HepG2 (cell line): ENCODE data around the gene NUAK1. TPM values are rescaled to one million over a fixed set of nuclear protein-coding genes. Genes with fewer than 3 reads are reported as not detected.
A peak's percentile ranks its signal among the peaks of the same experiment; 100 is the strongest.

Experiments used
- CHD4 ChIP-seq: fragments of 200-600 bp; sonication (generic); IDR thresholded peaks from 2 replicates; pipeline ENCODE4 v1.7.0; 2017; ENCODE audit warnings: mild to moderate bottlenecking, low read length, borderline replicate concordance
- ESRRA ChIP-seq: sonication (generic); formaldehyde crosslinking; IDR thresholded peaks from 2 replicates; pipeline ENCODE4 v1.5.1; 2020; ENCODE audit warnings: mild to moderate bottlenecking, low read depth, missing genetic modification reagents
- HNRNPH1 ChIP-seq: fragments of 200-400 bp; formaldehyde crosslinking; optimal IDR thresholded peaks from 2 replicates; pipeline ENCODE3; 2017; ENCODE audit warnings: mild to moderate bottlenecking, low read depth, low read length
- KDM2A ChIP-seq: sonication (generic); formaldehyde crosslinking; IDR thresholded peaks from 2 replicates; pipeline ENCODE4 v1.4.0; 2020; ENCODE audit warnings: low read depth, missing genetic modification reagents, borderline replicate concordance
- KLF12 ChIP-seq: sonication (generic); formaldehyde crosslinking; IDR thresholded peaks from 2 replicates; pipeline ENCODE4 v1.4.0; 2020; ENCODE audit warnings: missing genetic modification reagents, borderline replicate concordance
- MAFF ChIP-seq: IDR thresholded peaks from 2 replicates; pipeline ENCODE4 v1.6.1; 2011; ENCODE audit warnings: low read depth, low read length, improper control_type of control experiment
- MAFG ChIP-seq: sonication (generic); formaldehyde crosslinking; IDR thresholded peaks from 2 replicates; pipeline ENCODE4 v1.5.1; 2020; ENCODE audit warnings: mild to moderate bottlenecking, missing genetic modification reagents
- MYNN ChIP-seq: sonication (generic); formaldehyde crosslinking; IDR thresholded peaks from 2 replicates; pipeline ENCODE4 v1.4.0; 2020; ENCODE audit warnings: mild to moderate bottlenecking, low read depth, missing genetic modification reagents
- NAIF1 ChIP-seq: sonication (generic); formaldehyde crosslinking; IDR thresholded peaks from 2 replicates; pipeline ENCODE4 v1.5.0; 2020; ENCODE audit warnings: mild to moderate bottlenecking, missing genetic modification reagents, borderline replicate concordance
- NR2F2 ChIP-seq: IDR thresholded peaks from 2 replicates; pipeline ENCODE4 v1.6.1; 2012; ENCODE audit warnings: low read depth, inconsistent platforms, borderline replicate concordance
- SOX6 ChIP-seq, 2 experiments: fragments of 450-650 bp in 1 of 2; sonication (generic) in 1 of 2; formaldehyde crosslinking in 1 of 2; IDR thresholded peaks; 2 replicates each; pipeline versions ENCODE4 v1.4.0 to v1.6.1; 2017 to 2020; ENCODE audit warnings: antibody characterized with exemption in 1 of 2, mild to moderate bottlenecking in 1 of 2, missing genetic modification reagents in 1 of 2
- SP1 ChIP-seq, 2 experiments: fragments of 450-650 bp in 1 of 2; sonication (generic) in 1 of 2; formaldehyde crosslinking in 1 of 2; IDR thresholded peaks; 2 replicates each; pipeline versions ENCODE4 v1.4.0 to v1.6.1; 2016 to 2020; ENCODE audit warnings: missing genetic modification reagents in 1 of 2
- ZBTB42 ChIP-seq: sonication (generic); formaldehyde crosslinking; IDR thresholded peaks from 2 replicates; pipeline ENCODE4 v1.5.0; 2020; ENCODE audit warnings: mild to moderate bottlenecking, missing genetic modification reagents
- ZFP37 ChIP-seq: sonication (generic); formaldehyde crosslinking; IDR thresholded peaks from 2 replicates; pipeline ENCODE4 v1.4.0; 2020; ENCODE audit warnings: missing genetic modification reagents, borderline replicate concordance
- ZNF383 ChIP-seq: sonication (generic); formaldehyde crosslinking; IDR thresholded peaks from 2 replicates; pipeline ENCODE4 v1.4.0; 2020; ENCODE audit warnings: missing genetic modification reagents, mild to moderate bottlenecking, borderline replicate concordance
- ZNF615 ChIP-seq: sonication (generic); formaldehyde crosslinking; IDR thresholded peaks from 2 replicates; pipeline ENCODE4 v1.5.0; 2020; ENCODE audit warnings: mild to moderate bottlenecking, missing genetic modification reagents, borderline replicate concordance
- ZNF776 ChIP-seq: sonication (generic); formaldehyde crosslinking; IDR thresholded peaks from 2 replicates; pipeline ENCODE4 v1.4.0; 2020; ENCODE audit warnings: mild to moderate bottlenecking, missing genetic modification reagents
- ZNF883 ChIP-seq: sonication (generic); formaldehyde crosslinking; IDR thresholded peaks from 2 replicates; pipeline ENCODE4 v1.5.1; 2020; ENCODE audit warnings: mild to moderate bottlenecking, missing genetic modification reagents; ENCODE audit errors: not compliant biosample characterization
- ZNF891 ChIP-seq: sonication (generic); formaldehyde crosslinking; IDR thresholded peaks from 2 replicates; pipeline ENCODE4 v1.5.0; 2020; ENCODE audit warnings: mild to moderate bottlenecking, missing genetic modification reagents
- ZSCAN20 ChIP-seq: sonication (generic); formaldehyde crosslinking; IDR thresholded peaks from 2 replicates; pipeline ENCODE4 v1.4.0; 2020; ENCODE audit warnings: missing genetic modification reagents, mild to moderate bottlenecking, borderline replicate concordance
- polyA plus RNA-seq, 8 experiments: library from polyadenylated mRNA; depleted of rRNA in 3 of 8; stranded (reverse) in 7 of 8; unstranded in 1 of 8; fragments of >200 nt; fragmentation: Illumina TruSeq in 4 of 8; extraction: Trizol in 4 of 8; gene quantifications; 2 replicates each; pipeline versions ENCODE4 v1.2.1 to v1.2.3, GENCODE V29; 2011 to 2016; ENCODE audit warnings: low read depth in 4 of 8, missing spikeins in 1 of 8, mixed read lengths in 1 of 8; ENCODE audit not compliant: insufficient read depth in 1 of 8
- total RNA-seq, 5 experiments: library from RNA; depleted of rRNA; stranded (reverse); fragments of >200 nt; fragmentation: Illumina TruSeq; extraction: Trizol; gene quantifications; 2 replicates each; pipeline ENCODE4 v1.2.3, GENCODE V29; 2016; ENCODE audit warnings: low read depth in 1 of 5
- TF ChIP-seq, protein P1 (sequence below): sonication (generic); formaldehyde crosslinking; IDR thresholded peaks from 2 replicates; pipeline ENCODE4 v1.5.1; 2020; ENCODE audit warnings: missing genetic modification reagents, mild to moderate bottlenecking, borderline replicate concordance
- TF ChIP-seq, protein P2 (sequence below): sonication (generic); formaldehyde crosslinking; IDR thresholded peaks from 2 replicates; pipeline ENCODE4 v1.5.0; 2020; ENCODE audit warnings: mild to moderate bottlenecking, missing genetic modification reagents
- TF ChIP-seq, protein P3 (sequence below): sonication (generic); formaldehyde crosslinking; IDR thresholded peaks from 2 replicates; pipeline ENCODE4 v1.5.1; 2020; ENCODE audit warnings: mild to moderate bottlenecking, missing genetic modification reagents, borderline replicate concordance

The NUAK1 gene
- total and polyA plus RNA-seq, 2 of the 13 experiments (the other 11 are each of a cell fraction or from before 2014, with no cell fraction given), result 1.7 to 1.9 TPM

DNA sequence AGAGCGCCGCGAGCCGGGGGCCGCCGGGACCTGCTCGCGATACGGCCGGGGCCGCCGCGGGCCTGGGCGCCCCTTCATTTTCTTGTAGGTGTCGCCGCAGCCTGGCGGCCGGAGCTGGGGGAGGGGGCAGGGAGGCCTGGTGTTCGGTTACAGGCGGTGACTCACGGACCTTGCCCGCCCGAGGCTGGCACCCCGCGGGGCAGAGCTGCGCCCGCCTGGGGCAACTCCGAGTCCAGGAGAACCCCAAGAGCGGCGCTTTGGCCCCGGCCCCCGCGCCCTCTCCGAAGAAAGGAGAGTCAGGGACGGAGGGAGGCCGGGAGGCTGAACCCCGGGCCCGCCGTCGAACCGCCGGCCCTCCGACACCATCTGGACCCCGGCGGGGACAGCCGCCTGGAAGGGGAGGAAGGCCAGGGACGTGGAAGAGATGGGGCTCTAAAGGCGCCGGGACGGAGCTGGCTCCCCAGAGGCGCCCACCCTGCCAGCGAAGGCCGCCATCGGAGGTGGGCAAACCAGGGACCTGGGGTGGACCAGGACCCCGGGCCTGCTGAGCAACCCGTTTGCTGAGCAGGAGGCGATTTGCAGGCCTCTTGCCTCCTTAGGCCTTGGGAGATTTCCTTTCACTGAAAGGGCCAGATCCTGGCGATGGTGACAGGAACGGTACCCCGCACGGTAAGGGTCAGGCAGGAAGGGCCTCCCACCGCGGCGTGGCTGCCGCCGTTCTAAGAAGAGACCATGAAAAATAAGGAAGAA, 843 bp upstream of the NUAK1 start (continued):
- TF ChIP-seq HNRNPH1, result no peak
- TF ChIP-seq MAFF, result no peak
- 0 out of 2 replicates have a peak, but pooled peaks have one; percentile 27 for TF ChIP-seq ZSCAN20 (CRISPR knock-in tag)
- no peak for TF ChIP-seq SP1 (IDR thresholded peaks at IDR 0.05)
- TF ChIP-seq SP1 (CRISPR knock-in tag; IDR thresholded peaks at IDR 0.05), result no peak
- TF ChIP-seq ZNF883 (CRISPR knock-in tag), result no peak
- TF ChIP-seq, protein P1, sequence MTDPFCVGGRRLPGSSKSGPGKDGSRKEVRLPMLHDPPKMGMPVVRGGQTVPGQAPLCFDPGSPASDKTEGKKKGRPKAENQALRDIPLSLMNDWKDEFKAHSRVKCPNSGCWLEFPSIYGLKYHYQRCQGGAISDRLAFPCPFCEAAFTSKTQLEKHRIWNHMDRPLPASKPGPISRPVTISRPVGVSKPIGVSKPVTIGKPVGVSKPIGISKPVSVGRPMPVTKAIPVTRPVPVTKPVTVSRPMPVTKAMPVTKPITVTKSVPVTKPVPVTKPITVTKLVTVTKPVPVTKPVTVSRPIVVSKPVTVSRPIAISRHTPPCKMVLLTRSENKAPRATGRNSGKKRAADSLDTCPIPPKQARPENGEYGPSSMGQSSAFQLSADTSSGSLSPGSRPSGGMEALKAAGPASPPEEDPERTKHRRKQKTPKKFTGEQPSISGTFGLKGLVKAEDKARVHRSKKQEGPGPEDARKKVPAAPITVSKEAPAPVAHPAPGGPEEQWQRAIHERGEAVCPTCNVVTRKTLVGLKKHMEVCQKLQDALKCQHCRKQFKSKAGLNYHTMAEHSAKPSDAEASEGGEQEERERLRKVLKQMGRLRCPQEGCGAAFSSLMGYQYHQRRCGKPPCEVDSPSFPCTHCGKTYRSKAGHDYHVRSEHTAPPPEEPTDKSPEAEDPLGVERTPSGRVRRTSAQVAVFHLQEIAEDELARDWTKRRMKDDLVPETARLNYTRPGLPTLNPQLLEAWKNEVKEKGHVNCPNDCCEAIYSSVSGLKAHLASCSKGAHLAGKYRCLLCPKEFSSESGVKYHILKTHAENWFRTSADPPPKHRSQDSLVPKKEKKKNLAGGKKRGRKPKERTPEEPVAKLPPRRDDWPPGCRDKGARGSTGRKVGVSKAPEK (CRISPR knock-in tag), result no peak
- no peak for TF ChIP-seq KLF12 (CRISPR knock-in tag)
- no peak for TF ChIP-seq ZNF776 (CRISPR knock-in tag)
- no peak for TF ChIP-seq CHD4
- peak; percentile 32; the same call in 1 of the 2 replicates for TF ChIP-seq ZNF891 (CRISPR knock-in tag)
- TF ChIP-seq KDM2A, result peak; percentile 38; the same call in 1 of the 2 replicates
- TF ChIP-seq ESRRA, result no peak
- TF ChIP-seq SOX6 (IDR thresholded peaks at IDR 0.05), result no peak
- TF ChIP-seq SOX6 (CRISPR knock-in tag; IDR thresholded peaks at IDR 0.05), result peak; percentile 20; the same call in 1 of the 2 replicates
- TF ChIP-seq, protein P2, sequence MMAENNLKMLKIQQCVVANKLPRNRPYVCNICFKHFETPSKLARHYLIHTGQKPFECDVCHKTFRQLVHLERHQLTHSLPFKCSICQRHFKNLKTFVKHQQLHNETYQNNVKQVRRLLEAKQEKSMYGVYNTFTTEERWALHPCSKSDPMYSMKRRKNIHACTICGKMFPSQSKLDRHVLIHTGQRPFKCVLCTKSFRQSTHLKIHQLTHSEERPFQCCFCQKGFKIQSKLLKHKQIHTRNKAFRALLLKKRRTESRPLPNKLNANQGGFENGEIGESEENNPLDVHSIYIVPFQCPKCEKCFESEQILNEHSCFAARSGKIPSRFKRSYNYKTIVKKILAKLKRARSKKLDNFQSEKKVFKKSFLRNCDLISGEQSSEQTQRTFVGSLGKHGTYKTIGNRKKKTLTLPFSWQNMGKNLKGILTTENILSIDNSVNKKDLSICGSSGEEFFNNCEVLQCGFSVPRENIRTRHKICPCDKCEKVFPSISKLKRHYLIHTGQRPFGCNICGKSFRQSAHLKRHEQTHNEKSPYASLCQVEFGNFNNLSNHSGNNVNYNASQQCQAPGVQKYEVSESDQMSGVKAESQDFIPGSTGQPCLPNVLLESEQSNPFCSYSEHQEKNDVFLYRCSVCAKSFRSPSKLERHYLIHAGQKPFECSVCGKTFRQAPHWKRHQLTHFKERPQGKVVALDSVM (CRISPR knock-in tag), result peak; percentile 63; the same call in 1 of the 2 replicates
- TF ChIP-seq NAIF1 (CRISPR knock-in tag), result no peak
- no peak for TF ChIP-seq MAFG
- no peak for TF ChIP-seq ZNF615
- TF ChIP-seq NR2F2, result no peak
- no peak for TF ChIP-seq ZNF383 (CRISPR knock-in tag)
- TF ChIP-seq, protein P3, sequence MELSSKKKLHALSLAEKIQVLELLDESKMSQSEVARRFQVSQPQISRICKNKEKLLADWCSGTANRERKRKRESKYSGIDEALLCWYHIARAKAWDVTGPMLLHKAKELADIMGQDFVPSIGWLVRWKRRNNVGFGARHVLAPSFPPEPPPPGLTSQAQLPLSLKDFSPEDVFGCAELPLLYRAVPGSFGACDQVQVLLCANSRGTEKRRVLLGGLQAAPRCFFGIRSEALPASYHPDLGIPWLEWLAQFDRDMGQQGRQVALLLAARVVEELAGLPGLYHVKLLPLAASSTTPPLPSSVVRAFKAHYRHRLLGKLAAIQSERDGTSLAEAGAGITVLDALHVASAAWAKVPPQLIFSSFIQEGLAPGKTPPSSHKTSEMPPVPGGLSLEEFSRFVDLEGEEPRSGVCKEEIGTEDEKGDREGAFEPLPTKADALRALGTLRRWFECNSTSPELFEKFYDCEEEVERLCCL (CRISPR knock-in tag), result no peak
- TF ChIP-seq ZBTB42, result no peak
- no peak for TF ChIP-seq ZFP37 (CRISPR knock-in tag)
- TF ChIP-seq MYNN, result no peak
